H9 (cell line): ENCODE results near the gene SMIM41. TPM values are rescaled to one million over a fixed set of nuclear protein-coding genes. Genes with fewer than 3 reads are reported as not detected.

Experiments
- DNase-seq: peaks from one replicate; pipeline ENCODE4 v3.0.0-alpha.2; 2017
- H2AFZ ChIP-seq: one replicate; pipeline ENCODE4 v1.6.1; 2013; ENCODE audit warnings: mild to moderate bottlenecking, low read length, control low read depth, moderate library complexity
- H2AK5ac ChIP-seq: 2 replicates; pipeline ENCODE4 v1.6.1; 2013; ENCODE audit warnings: low read length, control low read depth, mixed read lengths; ENCODE audit not compliant: insufficient read length
- H2BK120ac ChIP-seq: one replicate; pipeline ENCODE4 v1.6.1; 2013; ENCODE audit warnings: low read depth, mild to moderate bottlenecking, low read length, control low read depth, inconsistent platforms; ENCODE audit not compliant: poor library complexity, severe bottlenecking
- H2BK12ac ChIP-seq: 2 replicates; pipeline ENCODE4 v1.6.1; 2013; ENCODE audit warnings: low read length, control low read depth, mixed read lengths, low read depth; ENCODE audit not compliant: insufficient read length
- H2BK15ac ChIP-seq: 2 replicates; pipeline ENCODE4 v1.6.1; 2013; ENCODE audit warnings: low read depth, low read length, control low read depth
- H2BK20ac ChIP-seq: one replicate; pipeline ENCODE4 v1.6.1; 2013; ENCODE audit warnings: low read depth, mild to moderate bottlenecking, low read length, control low read depth, inconsistent platforms; ENCODE audit not compliant: poor library complexity, severe bottlenecking
- H2BK5ac ChIP-seq: 2 replicates; pipeline ENCODE4 v1.6.1; 2013; ENCODE audit warnings: low read length, control low read depth, mixed read lengths; ENCODE audit not compliant: insufficient read length
- H3K14ac ChIP-seq: 2 replicates; pipeline ENCODE4 v1.6.1; 2013; ENCODE audit warnings: low read length, control low read depth; ENCODE audit not compliant: insufficient read depth
- H3K18ac ChIP-seq: 2 replicates; pipeline ENCODE4 v1.6.1; 2013; ENCODE audit warnings: low read depth, mild to moderate bottlenecking, mixed read lengths, low read length, control low read depth; ENCODE audit not compliant: insufficient read length
- H3K23ac ChIP-seq: 2 replicates; pipeline ENCODE4 v1.6.1; 2013; ENCODE audit warnings: low read length, control low read depth, mixed read lengths, low read depth; ENCODE audit not compliant: insufficient read length
- H3K23me2 ChIP-seq: 2 replicates; pipeline ENCODE4 v1.6.1; 2013; ENCODE audit warnings: low read depth, mild to moderate bottlenecking, mixed read lengths, low read length, control low read depth; ENCODE audit not compliant: insufficient read length, poor library complexity, severe bottlenecking
- H3K27ac ChIP-seq: 2 replicates; pipeline ENCODE4 v1.5.1; 2013; ENCODE audit warnings: low read length, control low read depth, mixed read lengths, low read depth; ENCODE audit not compliant: insufficient read length
- H3K27me3 ChIP-seq: 2 replicates; pipeline ENCODE4 v1.6.1; 2013; ENCODE audit warnings: low read length, control low read depth, inconsistent platforms; ENCODE audit not compliant: insufficient read depth
- H3K4ac ChIP-seq: 2 replicates; pipeline ENCODE4 v1.6.1; 2013; ENCODE audit warnings: low read depth, mild to moderate bottlenecking, control low read depth, inconsistent platforms, low read length, moderate library complexity
- H3K4me1 ChIP-seq: 2 replicates; pipeline ENCODE4 v1.6.1; 2013; ENCODE audit warnings: low read length, control low read depth, inconsistent platforms; ENCODE audit not compliant: insufficient read depth
- H3K4me2 ChIP-seq: 2 replicates; pipeline ENCODE4 v1.6.1; 2013; ENCODE audit warnings: low read length, control low read depth, mixed read lengths; ENCODE audit not compliant: insufficient read length, insufficient read depth
- H3K56ac ChIP-seq: 2 replicates; pipeline ENCODE4 v1.6.1; 2013; ENCODE audit warnings: low read depth, mild to moderate bottlenecking, mixed read lengths, low read length, control low read depth; ENCODE audit not compliant: insufficient read length
- H3K79me1 ChIP-seq: 2 replicates; pipeline ENCODE4 v1.6.1; 2013; ENCODE audit warnings: low read depth, mild to moderate bottlenecking, moderate library complexity, low read length, control low read depth, inconsistent platforms; ENCODE audit not compliant: insufficient read depth, poor library complexity, severe bottlenecking
- H3K79me2 ChIP-seq: 2 replicates; pipeline ENCODE4 v1.6.1; 2013; ENCODE audit warnings: low read length, control low read depth, inconsistent platforms; ENCODE audit not compliant: insufficient read depth
- H3K9ac ChIP-seq: 2 replicates; pipeline ENCODE4 v1.6.1; 2013; ENCODE audit warnings: low read length, control low read depth, mixed read lengths; ENCODE audit not compliant: insufficient read length; ENCODE audit errors: extremely low read depth
- H3K9me3 ChIP-seq: one replicate; pipeline ENCODE4 v1.6.1; 2013; ENCODE audit warnings: low read depth, low read length, inconsistent platforms; ENCODE audit not compliant: control insufficient read depth
- H3T11ph ChIP-seq: one replicate; pipeline ENCODE4 v1.6.1; 2013; ENCODE audit warnings: mild to moderate bottlenecking, low read length, control low read depth, inconsistent platforms
- H4K20me1 ChIP-seq: one replicate; pipeline ENCODE4 v1.6.1; 2013; ENCODE audit not compliant: control insufficient read depth, insufficient read length, insufficient read depth
- H4K5ac ChIP-seq: 2 replicates; pipeline ENCODE4 v1.6.1; 2013; ENCODE audit warnings: low read depth, mild to moderate bottlenecking, mixed read lengths, low read length, control low read depth; ENCODE audit not compliant: insufficient read length
- H4K8ac ChIP-seq: replicated peaks from 2 replicates; pipeline ENCODE4 v1.6.1; 2013; ENCODE audit warnings: low read length, control low read depth, mixed read lengths, low read depth; ENCODE audit not compliant: insufficient read length
- H4K91ac ChIP-seq: 2 replicates; pipeline ENCODE4 v1.6.1; 2013; ENCODE audit warnings: low read depth, mild to moderate bottlenecking, moderate library complexity, mixed read lengths, low read length, control low read depth; ENCODE audit not compliant: insufficient read length
- H3K27ac Mint-ChIP-seq, 3 experiments: 2 replicates in 2 of 3; 3 replicates in 1 of 3; pipeline ENCODE4 v1.8.0; 2020 to 2021; ENCODE audit warnings: mixed read lengths in 3 of 3, mild to moderate bottlenecking in 1 of 3, moderate library complexity in 1 of 3
- H3K27me3 Mint-ChIP-seq: 2 replicates; pipeline ENCODE4 v1.8.0; 2021; ENCODE audit warnings: low read depth, mild to moderate bottlenecking, moderate library complexity, mixed read lengths
- H3K36me3 Mint-ChIP-seq, 3 experiments: 2 replicates in 2 of 3; 3 replicates in 1 of 3; pipeline ENCODE4 v1.8.0; 2020 to 2021; ENCODE audit warnings: low read depth in 3 of 3, mixed read lengths in 3 of 3; ENCODE audit not compliant: insufficient read depth in 1 of 3
- H3K4me1 Mint-ChIP-seq, 2 experiments: 2 replicates each; pipeline ENCODE4 v1.8.0; 2020; ENCODE audit warnings: mixed read lengths in 2 of 2
- H3K4me3 Mint-ChIP-seq, 2 experiments: 2 replicates in 1 of 2; 3 replicates in 1 of 2; pipeline ENCODE4 v1.8.0; 2020 to 2021; ENCODE audit warnings: mild to moderate bottlenecking in 2 of 2, mixed read lengths in 2 of 2, moderate library complexity in 1 of 2
- H3K9me3 Mint-ChIP-seq, 2 experiments: 2 replicates in 1 of 2; 3 replicates in 1 of 2; pipeline ENCODE4 v1.8.0; 2020; ENCODE audit warnings: mild to moderate bottlenecking in 2 of 2, mixed read lengths in 2 of 2, moderate library complexity in 1 of 2
- CTCF ChIP-seq: fragments of 200-600 bp; sonication (generic); conservative IDR thresholded peaks from 3 replicates; pipeline ENCODE4 v1.8.0; 2021; ENCODE audit warnings: antibody characterized with exemption, mild to moderate bottlenecking
- WGBS: extraction: QIAGEN DNeasy Blood & Tissue Kit; methylation state at CpG from one replicate; pipeline ENCODE4 v1.1.7; 2013; ENCODE audit warnings: missing lambda C conversion rate, low lambda C conversion rate, mixed read lengths; ENCODE audit not compliant: insufficient read length; ENCODE audit errors: extremely low coverage; 5-methylcytosine and 5-hydroxymethylcytosine counted together
- total RNA-seq: library from RNA; stranded (reverse); gene quantifications from 2 replicates; pipeline ENCODE4 v1.2.1, GENCODE V29; 2021

Gene SMIM41
- total RNA-seq, 1 experiment from 2014 or later = not detected

GRCh38 chr12:52059582-52060497 is 19.7 kb upstream of the SMIM41 start:
- no peak overlapping the region for H4K91ac ChIP-seq
- no peak overlapping the region for H3K4me2 ChIP-seq
- no peaks in the 10 kb centered on the region for H3K4me1 ChIP-seq
- no peak overlapping the region for H3K18ac ChIP-seq
- no peak overlapping the region for H4K8ac ChIP-seq
- H3K27me3 Mint-ChIP-seq = peaks cover 7% of the 10 kb centered on the region
- H2BK20ac ChIP-seq = no peak overlapping the region
- no peak overlapping the region for H3K27ac ChIP-seq
- H3K4me3 Mint-ChIP-seq = no peak overlapping the region
- WGBS = no CpG with 5 or more reads among the region's 12 CpGs
- no peak for TF ChIP-seq CTCF
- no peaks in the 10 kb centered on the region for H3K79me1 ChIP-seq
- no peak overlapping the region for H3K56ac ChIP-seq
- H3K4me1 Mint-ChIP-seq = peaks cover 0 to 7% of the 10 kb centered on the region in 2 experiments; a peak in 1 of 4 replicates
- H3K23ac ChIP-seq = no peak overlapping the region
- H3K4ac ChIP-seq = no peak overlapping the region
- no peak overlapping the region for H2BK12ac ChIP-seq
- no peaks in the 10 kb centered on the region for H4K20me1 ChIP-seq
- no peaks in the 10 kb centered on the region for H3K23me2 ChIP-seq
- H2AFZ ChIP-seq = no peak overlapping the region
- H3T11ph ChIP-seq = no peak overlapping the region
- peaks cover 0 to 24% (median 22%) of the 10 kb centered on the region in 3 experiments; a peak in 5 of 7 replicates for H3K36me3 Mint-ChIP-seq
- no peak overlapping the region for H3K14ac ChIP-seq
- H2BK15ac ChIP-seq = no peak overlapping the region
- no peaks in the 10 kb centered on the region for H3K27me3 ChIP-seq
- H3K9ac ChIP-seq = no peak overlapping the region
- no peak overlapping the region for H4K5ac ChIP-seq
- no peak overlapping the region for H2BK120ac ChIP-seq
- no peaks in the 10 kb centered on the region for H3K9me3 ChIP-seq
- H3K79me2 ChIP-seq = no peaks in the 10 kb centered on the region
- H3K27ac Mint-ChIP-seq = peak overlapping the region in 1 of 3 experiments; percentile 20; a peak in 1 of 7 replicates
- no peak for DNase-seq
- no peak overlapping the region for H2AK5ac ChIP-seq
- no peaks in the 10 kb centered on the region for H3K9me3 Mint-ChIP-seq
- H2BK5ac ChIP-seq = no peak overlapping the region
